ENCODE measurements around the gene ICOSLG.
"Not testable (repeated sequence)": the region's sequence is repeated elsewhere in the genome, so short reads cannot be mapped to it uniquely, and the experiment has no call there.

ICOSLG gene, protein sequence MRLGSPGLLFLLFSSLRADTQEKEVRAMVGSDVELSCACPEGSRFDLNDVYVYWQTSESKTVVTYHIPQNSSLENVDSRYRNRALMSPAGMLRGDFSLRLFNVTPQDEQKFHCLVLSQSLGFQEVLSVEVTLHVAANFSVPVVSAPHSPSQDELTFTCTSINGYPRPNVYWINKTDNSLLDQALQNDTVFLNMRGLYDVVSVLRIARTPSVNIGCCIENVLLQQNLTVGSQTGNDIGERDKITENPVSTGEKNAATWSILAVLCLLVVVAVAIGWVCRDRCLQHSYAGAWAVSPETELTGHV

DNA sequence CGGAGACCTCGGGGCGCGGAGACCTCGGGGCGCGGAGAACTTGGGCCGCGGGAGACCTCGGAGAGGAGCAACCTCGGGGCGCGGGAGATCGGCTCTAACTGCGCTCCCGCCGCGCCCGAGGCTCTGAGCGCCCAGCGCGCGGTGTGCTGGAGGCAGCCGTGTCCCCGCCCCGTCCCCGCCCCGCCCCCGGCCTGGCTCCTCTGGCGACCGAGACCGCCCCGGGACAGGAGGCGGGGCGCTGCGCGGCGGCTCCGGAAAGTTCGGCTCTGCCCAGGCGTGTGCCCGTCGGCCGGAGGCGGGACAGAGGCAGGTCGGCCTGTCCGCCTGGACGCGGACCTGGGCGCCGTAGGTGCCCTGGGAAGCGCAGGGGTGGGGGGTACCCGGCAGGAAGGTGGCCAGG lies at the start of gene ICOSLG:
Gene ICOSLG, minus strand, starts transcription at position 102 of the 400 bp plus-strand sequence. CDS start 126 bp downstream, outside the sequence.
- not testable (repeated sequence) for FAIRE-seq

GRCh38 chr21:44289381-44290010 lies 48.8 kb upstream of the ICOSLG start:
- FAIRE-seq, result no peak

DNA sequence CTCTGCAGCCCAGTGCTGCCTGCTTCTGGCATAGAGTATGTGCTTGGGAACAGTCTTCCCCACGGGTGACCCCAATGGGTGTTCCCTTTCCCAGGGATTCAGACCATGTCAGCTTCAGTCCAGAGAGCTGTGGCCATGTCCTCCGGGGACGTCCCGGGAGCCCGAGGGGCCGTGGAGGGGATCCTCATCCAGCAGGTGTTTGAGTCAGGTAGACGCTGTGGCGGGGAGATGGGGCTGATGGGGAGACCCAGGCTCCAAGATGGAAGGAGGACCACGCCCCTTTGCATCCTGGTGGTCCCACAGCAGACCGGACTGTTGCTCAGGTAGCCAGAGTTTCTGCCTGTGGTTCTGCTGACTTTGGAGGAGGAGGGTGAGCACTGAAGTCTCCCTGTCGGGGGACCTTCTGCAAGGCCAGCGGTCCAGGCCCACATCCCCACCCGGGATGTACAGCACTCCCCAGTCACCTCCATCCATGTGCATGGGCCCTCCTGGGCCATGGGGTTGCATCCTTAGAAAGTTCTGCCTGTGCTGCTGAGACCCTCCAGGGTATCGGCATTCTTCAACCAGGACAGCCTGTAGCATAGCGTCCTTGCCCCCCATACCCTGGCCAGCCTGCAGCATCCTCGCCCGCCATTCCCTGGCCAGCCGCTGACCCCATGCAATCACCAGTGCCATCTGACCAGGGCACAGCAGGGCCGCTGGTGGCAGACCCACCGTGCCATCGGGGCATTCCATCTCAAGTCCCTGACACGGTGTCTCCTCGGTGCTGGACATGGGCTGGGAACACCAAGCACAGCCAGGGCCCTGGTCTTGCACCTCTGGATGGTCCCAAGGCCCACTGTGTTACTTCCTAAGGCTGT lies 47.7 kb upstream of the ICOSLG start:
- FAIRE-seq, result no peak

GRCh38 chr21:44286716-44287632 lies 46.2 kb upstream of the ICOSLG start:
- no peak for FAIRE-seq

GRCh38 chr21:44286086-44286715 lies 45.5 kb upstream of the ICOSLG start:
- FAIRE-seq, result no peak

GRCh38 chr21:44285138-44285992 lies 44.6 kb upstream of the ICOSLG start, which contains the start of gene AIRE:
TSS of gene AIRE (plus strand) at chr21:44285876. CDS start at chr21:44286007, 131 bp downstream.
- no peak for FAIRE-seq

DNA sequence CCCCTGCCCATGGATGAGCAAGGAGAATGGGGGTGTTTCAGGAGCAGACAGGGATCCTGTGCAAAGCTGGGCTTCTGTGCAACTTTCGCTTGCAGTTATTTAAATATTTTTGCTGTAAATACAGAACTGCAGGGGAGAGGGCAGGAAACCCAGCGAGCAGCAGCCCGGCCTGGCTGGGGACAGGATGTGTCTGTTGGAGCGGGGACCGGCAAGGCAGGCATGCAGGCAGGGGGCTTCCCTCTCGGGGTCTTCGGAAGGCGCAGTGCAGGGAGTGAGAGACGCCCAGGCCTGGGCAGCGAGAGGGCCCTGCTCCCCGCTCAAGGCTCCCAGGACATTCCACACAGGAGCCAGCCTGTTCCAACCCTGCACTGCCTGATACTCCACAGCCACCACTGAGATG lies 43.2 kb upstream of the ICOSLG start:
- no peak for FAIRE-seq

DNA sequence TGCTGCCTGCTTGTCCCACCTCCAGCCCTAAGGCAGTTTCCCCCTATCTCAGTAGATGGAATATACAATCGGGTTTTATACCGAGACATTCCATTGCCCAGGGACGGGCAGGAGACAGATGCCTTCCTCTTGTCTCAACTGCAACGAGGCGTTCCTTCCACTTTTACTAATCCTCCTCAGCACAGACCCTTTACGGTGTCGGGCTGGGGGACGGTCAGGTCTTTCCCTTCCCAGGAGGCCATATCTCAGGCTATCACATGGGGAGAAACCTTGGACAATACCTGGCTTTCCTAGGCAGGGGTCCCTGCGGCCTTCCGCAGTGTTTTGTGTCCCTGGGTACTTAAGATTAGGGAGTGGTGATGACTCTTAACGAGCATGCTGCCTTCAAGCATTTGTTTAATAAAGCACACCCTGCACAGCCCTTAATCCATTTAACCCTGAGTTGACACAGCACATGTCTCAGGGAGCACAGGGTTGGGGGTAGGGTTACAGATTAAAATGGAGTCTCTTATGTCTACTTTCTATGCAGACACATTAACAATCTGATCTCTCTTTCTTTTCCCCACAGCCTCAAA lies 42.6 kb upstream of the ICOSLG start:
- FAIRE-seq, result not testable (repeated sequence)

- no peak for FAIRE-seq
These were observed 41.6 kb upstream of the ICOSLG start for GRCh38 chr21:44282370-44282769.

DNA sequence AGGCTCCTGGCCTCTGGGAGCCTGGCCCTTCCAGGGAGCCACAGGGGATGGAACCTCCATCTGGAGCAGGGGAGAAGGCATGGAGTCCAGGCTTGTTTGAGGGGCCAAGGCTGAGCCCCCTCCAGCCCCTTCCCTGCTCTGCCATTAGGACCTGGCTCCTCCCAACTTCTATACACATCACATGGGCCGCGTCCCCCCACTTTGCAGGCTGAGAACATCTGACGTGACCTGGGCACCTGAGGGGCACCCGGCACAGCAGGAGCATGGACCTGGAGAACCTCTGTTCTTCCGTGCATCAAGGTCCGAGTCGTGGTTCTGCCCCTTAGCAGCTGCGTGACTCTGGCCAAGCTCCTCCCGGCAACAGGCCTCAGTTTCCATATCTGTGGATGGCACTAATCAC lies 41.1 kb upstream of the ICOSLG start:
- no peak for FAIRE-seq

DNA sequence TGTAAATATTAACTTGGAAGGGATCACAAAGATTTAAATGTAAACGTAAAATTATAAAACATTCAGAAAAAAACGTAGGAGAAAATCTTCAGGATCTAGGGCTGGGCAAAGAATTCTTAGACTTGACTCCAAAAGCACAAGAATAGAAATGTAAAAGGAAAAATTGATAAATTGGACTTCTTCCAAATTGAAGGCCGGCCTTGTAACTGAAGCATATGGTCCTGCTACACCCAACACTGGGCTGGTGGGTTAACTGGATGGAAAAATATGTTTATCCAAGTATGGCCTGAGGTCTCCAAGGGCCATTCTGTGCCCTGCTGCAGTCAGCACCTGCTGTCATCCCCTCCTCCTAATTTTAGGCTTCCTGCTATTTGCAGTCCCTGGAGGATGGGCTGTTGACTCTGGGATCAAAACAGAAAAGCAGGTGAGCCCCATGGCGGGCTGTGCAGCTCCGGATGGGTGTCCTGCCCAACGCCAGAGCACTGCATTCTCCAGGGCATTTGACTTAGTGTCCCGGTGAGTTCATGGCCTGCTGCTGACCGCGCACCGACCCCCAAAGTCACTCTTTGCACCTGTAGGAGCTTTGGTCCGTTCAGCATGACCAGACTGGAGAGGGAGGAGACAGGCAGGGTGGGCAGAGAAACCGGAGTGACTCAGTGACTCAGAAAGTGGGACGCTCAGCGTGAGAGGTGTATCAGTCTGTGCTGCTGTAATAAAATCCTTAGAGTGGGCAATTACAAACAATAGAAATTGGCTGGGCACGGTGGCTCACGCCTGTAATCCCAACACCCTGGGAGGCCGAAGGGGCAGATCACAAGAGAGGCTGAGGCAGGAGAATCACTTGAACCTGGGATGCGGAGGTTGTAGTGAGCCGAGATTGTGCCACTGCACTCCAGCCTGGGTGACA lies 38.9 kb upstream of the ICOSLG start:
- FAIRE-seq, result no peak

DNA sequence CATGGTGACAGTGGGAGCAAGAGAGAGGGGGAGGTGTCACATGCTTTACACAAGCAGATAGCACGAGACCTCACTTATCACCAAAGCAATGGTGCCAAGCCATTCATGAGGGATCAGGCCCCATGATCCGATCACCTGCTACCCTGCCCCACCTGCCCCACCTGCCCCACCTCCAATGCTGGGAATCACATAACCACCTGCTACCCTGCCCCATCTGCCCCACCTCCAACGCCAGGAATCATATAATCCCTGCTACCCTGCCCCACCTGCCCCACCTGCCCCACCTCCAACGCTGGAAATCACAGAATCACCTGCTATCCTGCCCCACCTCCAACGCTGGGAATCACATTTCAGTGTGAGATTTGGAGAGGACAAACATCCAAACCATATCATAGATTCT lies 34.3 kb upstream of the ICOSLG start:
- FAIRE-seq, result no peak

GRCh38 chr21:44273046-44273445 lies 32.3 kb upstream of the ICOSLG start:
- no peak for FAIRE-seq

DNA sequence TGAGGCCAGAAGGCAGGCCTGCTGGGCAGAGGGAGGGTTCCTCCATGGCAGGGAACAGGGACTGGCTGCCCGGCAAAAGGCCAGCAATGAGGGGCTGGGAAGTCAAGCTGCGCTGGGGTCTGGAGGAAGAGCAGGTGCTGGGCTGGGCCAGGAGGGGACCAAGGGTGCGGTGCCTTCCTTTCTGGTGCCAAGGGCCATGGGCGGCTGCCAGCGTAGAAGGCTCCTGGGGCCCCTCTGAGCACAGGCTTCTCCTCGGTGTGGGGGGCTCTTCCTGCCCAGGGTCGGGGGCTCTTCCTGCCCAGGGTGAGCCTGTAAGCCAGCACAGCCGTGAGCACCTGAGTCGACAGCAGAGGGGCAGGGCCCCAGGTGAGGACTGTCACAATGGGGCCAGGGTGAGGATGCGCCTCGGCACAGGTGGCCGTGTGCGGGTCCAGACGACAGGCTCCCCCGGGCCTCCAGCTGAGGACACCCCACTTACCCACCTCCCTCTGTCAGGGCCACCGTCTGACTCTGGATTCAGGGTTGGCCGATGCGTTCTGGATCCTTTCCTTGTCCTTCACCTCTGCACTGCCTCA lies 31.6 kb upstream of the ICOSLG start:
- no peak for FAIRE-seq

DNA sequence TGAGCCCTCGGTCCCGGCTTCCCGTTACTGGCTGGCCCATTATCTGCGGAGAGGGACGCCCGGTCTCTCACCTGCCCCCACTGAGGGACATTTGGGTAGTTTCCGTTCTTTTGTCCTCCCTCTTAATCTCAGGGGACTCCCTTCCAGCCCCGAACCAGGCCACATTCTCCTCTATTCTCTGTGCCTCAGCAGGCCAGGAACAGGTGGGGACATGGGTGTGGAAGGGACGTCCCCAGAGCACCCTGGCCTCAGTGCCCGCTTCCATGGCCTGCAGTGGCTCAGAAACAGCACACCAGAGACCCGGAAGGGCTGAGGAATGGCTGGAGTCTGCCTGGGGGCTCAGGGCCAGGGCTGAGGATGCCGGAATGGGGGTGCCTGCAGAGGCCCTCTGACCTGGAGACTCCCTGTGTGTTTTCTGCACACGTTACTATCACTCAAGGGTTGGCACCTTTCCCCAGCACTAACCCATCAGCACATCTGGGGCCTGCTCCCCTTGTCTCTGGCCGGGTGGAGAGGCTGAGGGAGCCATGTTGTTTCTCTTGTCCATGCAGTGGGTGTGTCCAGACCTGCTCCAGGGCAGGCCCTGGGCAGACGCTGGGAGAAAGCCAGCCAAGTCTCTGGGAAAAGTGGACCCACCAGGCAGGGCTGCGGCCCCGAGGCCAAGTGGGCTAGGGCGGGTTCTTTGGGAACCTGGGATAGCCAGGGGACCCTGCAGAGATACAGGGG lies 31.0 kb upstream of the ICOSLG start:
- FAIRE-seq, result no peak

DNA sequence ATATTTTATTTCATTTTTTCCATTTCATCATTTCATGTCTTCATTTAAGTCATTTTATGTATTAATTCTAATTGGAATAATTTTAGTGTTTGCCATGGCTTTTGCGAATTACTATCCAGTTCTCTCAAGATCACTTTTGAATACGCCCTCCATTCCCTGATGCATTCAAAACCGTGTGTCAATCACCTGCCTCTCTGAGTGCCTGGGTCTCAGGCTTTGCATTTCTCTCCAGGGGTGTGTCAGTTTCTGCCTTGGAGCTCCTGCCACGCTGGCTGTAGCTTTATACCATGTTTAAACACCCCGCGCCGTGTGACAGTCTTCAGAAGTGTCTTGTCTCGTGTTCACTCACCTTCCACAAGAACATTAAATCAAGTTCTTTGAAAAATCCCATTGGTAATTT lies 28.3 kb upstream of the ICOSLG start:
- FAIRE-seq, result no peak

DNA sequence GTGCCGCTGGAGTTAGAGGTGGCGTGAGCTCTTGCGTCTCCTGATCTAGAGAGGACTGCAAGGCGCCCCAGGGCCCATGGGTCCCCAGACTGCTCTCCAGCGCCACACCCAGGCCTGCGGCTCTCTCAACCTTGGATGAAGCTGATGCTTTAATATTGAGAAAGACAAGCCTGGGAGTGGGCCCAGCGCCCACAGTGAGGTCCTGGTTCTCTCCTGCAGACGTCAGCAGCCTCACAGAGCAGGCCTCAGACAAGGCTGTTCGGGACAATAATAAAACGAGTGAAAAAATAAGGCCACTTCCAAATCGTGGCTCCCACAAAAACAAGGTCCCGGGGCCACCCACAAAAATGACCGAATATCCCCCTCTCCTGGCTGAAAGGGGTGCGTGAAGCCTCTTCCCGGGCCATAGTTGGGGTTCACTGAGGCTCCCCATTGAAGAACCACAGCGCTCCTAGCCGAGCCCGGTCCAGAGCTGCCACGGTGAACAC lies 27.0 kb upstream of the ICOSLG start:
- FAIRE-seq, result no peak

- FAIRE-seq, result no peak
These were observed 25.1 kb upstream of the ICOSLG start for GRCh38 chr21:44265734-44266270.
